Middle frontal gyrus (tissue), 1 donor: Measurements from ENCODE around the gene FARP1.

Source experiments
- DNase-seq: peaks from one replicate; pipeline ENCODE4 v3.0.0-alpha.2; 2015; ENCODE audit warnings: low spot score; ENCODE audit errors: extremely low spot score

FARP1 gene

GRCh38 chr13:98496966-98497365 lies 354.1 kb downstream of the FARP1 start:
- no peak for DNase-seq

GRCh38 chr13:98500963-98501421 lies 358.1 kb downstream of the FARP1 start:
- DNase-seq, result no peak

- no peak for DNase-seq
Observed at GRCh38 chr13:98503175-98504028, 360.5 kb downstream of the FARP1 start.

GRCh38 chr13:98504029-98504351 lies 361.1 kb downstream of the FARP1 start:
- no peak for DNase-seq

- DNase-seq, result no peak
Observed at GRCh38 chr13:98504371-98504963, 361.6 kb downstream of the FARP1 start.
